ENCODE measurements around the gene RPTOR. TPM values are rescaled to one million over a fixed set of nuclear protein-coding genes. Genes with fewer than 3 reads are reported as not detected.
A peak's percentile ranks its signal among the peaks of the same experiment; 100 is the strongest.

RPTOR gene
- total RNA-seq, 3 donors from 2014 or later (not counting 1 experiment from before 2014, with no cell fraction given) = 49.2 to 63.6 (median 55.4) TPM

- no peaks in the 10 kb centered on the region for H3K9me3 Mint-ChIP-seq
- peaks cover 0 to 5% of the 10 kb centered on the region in 2 donors for H3K27me3 Mint-ChIP-seq (ENCODE audit: low read depth in 2 of 2)
- Histone ChIP-seq H3K4me3 (ENCODE audit: low read length) (no peak overlapping the region), H3K9me3 (ENCODE audit: control insufficient read depth, insufficient read depth, low read length) (no peaks in the 10 kb centered on the region), H3K36me3 (ENCODE audit: control insufficient read depth, insufficient read depth, low read length) (no peaks in the 10 kb centered on the region), H3K27me3 (ENCODE audit: control insufficient read depth, insufficient read depth, low read length) (no peaks in the 10 kb centered on the region), H3K27ac (ENCODE audit: low read length) (no peak overlapping the region), H3K4me1 (ENCODE audit: control insufficient read depth, insufficient read depth, low read length) (peaks cover 28% of the 10 kb centered on the region)
- no peak overlapping the region for H3K4me3 Mint-ChIP-seq
- intact Hi-C loops (cut with micrococcal nuclease) = no loop called here
- TF ChIP-seq CTCF (IDR thresholded peaks at IDR 0.05) = no peak
- DNase-seq (no peak), ATAC-seq (peak in 1 of 3 donors; percentile 43)
- H3K27ac Mint-ChIP-seq = no peak overlapping the region
- WGBS (ENCODE audit: insufficient coverage) = 27% methylated on average over 18 of the region's 18 CpGs
- H3K4me1 Mint-ChIP-seq = peaks cover 0 to 5% of the 10 kb centered on the region in 2 donors
- H3K36me3 Mint-ChIP-seq = no peaks in the 10 kb centered on the region
Observed at GRCh38 chr17:80986816-80987475, 442.3 kb downstream of the RPTOR start.

GRCh38 chr17:80987941-80988461, 443.4 kb downstream of the RPTOR start:
- no peak for TF ChIP-seq CTCF (IDR thresholded peaks at IDR 0.05)
- Mint-ChIP-seq H3K27ac (no peak overlapping the region), H3K4me3 (no peak overlapping the region), H3K9me3 (no peaks in the 10 kb centered on the region), H3K4me1 (peaks cover 4 to 11% of the 10 kb centered on the region in 2 donors), H3K36me3 (no peaks in the 10 kb centered on the region), H3K27me3 (ENCODE audit: low read depth in 2 of 2) (peaks cover 0 to 5% of the 10 kb centered on the region in 2 donors)
- ATAC-seq (no peak), DNase-seq (no peak)
- H3K27ac ChIP-seq (ENCODE audit: low read length) = no peak overlapping the region
- intact Hi-C loops (cut with micrococcal nuclease) = loop anchor here (2.0 kb wide), 1 partner anchor 113 kb away; no protein-coding TSS in a partner anchor
- no peaks in the 10 kb centered on the region for H3K9me3 ChIP-seq (ENCODE audit: control insufficient read depth, insufficient read depth, low read length)
- WGBS (ENCODE audit: insufficient coverage) = 82% methylated on average over 16 of the region's 16 CpGs
- H3K36me3 ChIP-seq (ENCODE audit: control insufficient read depth, insufficient read depth, low read length) = no peaks in the 10 kb centered on the region
- H3K27me3 ChIP-seq (ENCODE audit: control insufficient read depth, insufficient read depth, low read length) = no peaks in the 10 kb centered on the region
- no peak overlapping the region for H3K4me3 ChIP-seq (ENCODE audit: low read length)
- peaks cover 35% of the 10 kb centered on the region for H3K4me1 ChIP-seq (ENCODE audit: control insufficient read depth, insufficient read depth, low read length)

GRCh38 chr17:80989586-80989913, 444.9 kb downstream of the RPTOR start:
- no peak for ATAC-seq
- TF ChIP-seq CTCF (IDR thresholded peaks at IDR 0.05) = no peak
- no peaks in the 10 kb centered on the region for H3K9me3 Mint-ChIP-seq
- intact Hi-C loops (cut with micrococcal nuclease) = loop anchor here (2.0 kb wide), 1 partner anchor 111 kb away; no protein-coding TSS in a partner anchor
- H3K27ac ChIP-seq (ENCODE audit: low read length) = no peak overlapping the region
- H3K27me3 Mint-ChIP-seq (ENCODE audit: low read depth in 2 of 2) = peaks cover 0 to 5% of the 10 kb centered on the region in 2 donors
- no peak for DNase-seq
- H3K27me3 ChIP-seq (ENCODE audit: control insufficient read depth, insufficient read depth, low read length) = no peaks in the 10 kb centered on the region
- no peak overlapping the region for H3K4me3 ChIP-seq (ENCODE audit: low read length)
- no peaks in the 10 kb centered on the region for H3K36me3 ChIP-seq (ENCODE audit: control insufficient read depth, insufficient read depth, low read length)
- H3K4me3 Mint-ChIP-seq = no peak overlapping the region
- H3K4me1 ChIP-seq (ENCODE audit: control insufficient read depth, insufficient read depth, low read length) = peaks cover 47% of the 10 kb centered on the region
- 85% methylated on average over 11 of the region's 11 CpGs for WGBS (ENCODE audit: insufficient coverage)
- H3K27ac Mint-ChIP-seq = no peak overlapping the region
- H3K4me1 Mint-ChIP-seq = peaks cover 5 to 18% of the 10 kb centered on the region in 2 donors
- H3K36me3 Mint-ChIP-seq = no peaks in the 10 kb centered on the region
- no peaks in the 10 kb centered on the region for H3K9me3 ChIP-seq (ENCODE audit: control insufficient read depth, insufficient read depth, low read length)
